ENCODE data around the gene TNNI2.

Gene TNNI2

DNA sequence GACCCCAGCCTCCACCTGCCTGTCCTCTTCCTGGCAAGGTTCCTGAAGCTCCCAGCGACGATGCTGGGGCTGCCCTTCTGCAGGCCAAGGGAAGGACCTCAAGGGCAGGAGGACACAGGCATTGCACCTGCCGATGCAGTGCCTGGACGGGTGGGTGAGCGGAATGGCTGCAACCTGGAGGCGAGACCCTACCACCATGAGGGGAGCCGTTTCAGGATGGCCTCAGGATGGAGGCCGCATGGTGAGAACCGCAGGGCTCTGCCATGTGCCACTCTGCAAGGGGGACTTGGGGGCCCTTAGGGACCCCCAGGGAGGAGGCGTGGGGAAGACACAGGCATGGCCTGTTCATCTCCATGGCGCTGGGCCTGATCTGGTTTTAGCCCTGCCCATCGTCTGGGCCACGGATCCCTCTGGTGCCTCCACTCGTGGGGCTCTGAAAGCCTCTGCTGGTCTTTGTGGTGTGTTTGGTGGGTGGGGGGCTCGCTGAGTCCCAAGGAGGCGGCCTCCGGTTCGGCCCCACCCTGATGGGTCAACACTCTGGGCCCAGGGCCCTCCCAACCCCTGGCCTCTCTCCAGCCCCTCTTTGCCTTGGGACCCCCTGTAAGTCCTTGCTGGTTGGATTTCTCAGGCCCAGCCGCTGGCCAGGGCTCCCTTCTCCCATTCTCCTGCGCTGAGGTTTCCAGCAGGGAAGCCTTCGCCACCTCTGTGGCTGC, 12.8 kb downstream of the TNNI2 start:
- DNase-seq (ENCODE audit: low read depth): no peak
- TF ChIP-seq MYC (IDR thresholded peaks at IDR 0.05; ENCODE audit: low read depth, low read length) (no peak), MAX (IDR thresholded peaks at IDR 0.05; ENCODE audit: low read depth, low read length) (no peak), POLR2A (IDR thresholded peaks at IDR 0.05; ENCODE audit: extremely low read depth, insufficient read length) (no peak), CTCF (IDR thresholded peaks at IDR 0.05; ENCODE audit: low read depth, low read length) (no peak)
- no peak overlapping the region for H3K4me3 ChIP-seq (ENCODE audit: low read depth, low read length)

DNA sequence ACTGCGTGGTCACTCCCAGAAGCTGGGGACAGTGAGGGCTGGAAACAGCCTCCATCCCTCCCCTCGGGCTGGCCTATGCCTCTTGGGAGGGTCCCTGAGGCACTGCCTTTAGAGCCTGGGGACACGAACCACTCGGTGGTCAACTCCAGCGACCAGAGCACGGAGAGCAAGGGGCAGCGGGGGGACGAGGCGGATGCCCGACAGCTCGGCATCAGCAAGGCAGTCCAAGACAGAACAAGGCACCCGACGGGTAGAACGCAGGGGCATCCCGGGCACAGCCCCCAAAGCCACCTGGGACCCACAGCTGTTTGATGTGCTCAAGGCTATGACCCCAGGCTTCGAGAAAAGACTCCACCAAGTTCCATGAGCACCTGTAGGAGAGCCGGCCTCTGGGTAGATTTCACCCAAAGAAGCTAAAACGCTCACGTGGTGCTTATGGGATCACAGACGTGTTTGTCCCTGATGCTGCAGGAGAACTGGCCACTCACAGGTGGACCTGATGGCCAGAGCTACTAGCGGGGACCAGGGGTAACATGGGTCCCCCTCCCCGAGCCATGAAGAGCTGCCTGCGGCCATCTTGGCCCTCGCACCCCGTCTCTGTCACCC, 13.6 kb downstream of the TNNI2 start:
- H3K4me3 ChIP-seq (ENCODE audit: low read depth, low read length): no peak overlapping the region
- DNase-seq (ENCODE audit: low read depth): no peak
- no peak for TF ChIP-seq CTCF (IDR thresholded peaks at IDR 0.05; ENCODE audit: low read depth, low read length)
- no peak for TF ChIP-seq MAX (IDR thresholded peaks at IDR 0.05; ENCODE audit: low read depth, low read length)
- no peak for TF ChIP-seq POLR2A (IDR thresholded peaks at IDR 0.05; ENCODE audit: extremely low read depth, insufficient read length)
- TF ChIP-seq MYC (IDR thresholded peaks at IDR 0.05; ENCODE audit: low read depth, low read length): no peak

GRCh38 chr11:1852877-1853276, 14.1 kb downstream of the TNNI2 start, which contains the start of gene LSP1:
TSS of gene LSP1 (plus strand) at chr11:1853084. CDS start at chr11:1853145, 61 bp downstream.
- TF ChIP-seq MYC (IDR thresholded peaks at IDR 0.05; ENCODE audit: low read depth, low read length) (no peak), CTCF (IDR thresholded peaks at IDR 0.05; ENCODE audit: low read depth, low read length) (no peak), MAX (IDR thresholded peaks at IDR 0.05; ENCODE audit: low read depth, low read length) (no peak), POLR2A (IDR thresholded peaks at IDR 0.05; ENCODE audit: extremely low read depth, insufficient read length) (no peak)
- DNase-seq (ENCODE audit: low read depth): peak; percentile 94
- H3K4me3 ChIP-seq (ENCODE audit: low read depth, low read length): peak within 1 kb of the TSS; percentile 32

GRCh38 chr11:1853376-1854131, 14.8 kb downstream of the TNNI2 start:
- no peak for DNase-seq (ENCODE audit: low read depth)
- TF ChIP-seq MYC (IDR thresholded peaks at IDR 0.05; ENCODE audit: low read depth, low read length): no peak
- no peak for TF ChIP-seq MAX (IDR thresholded peaks at IDR 0.05; ENCODE audit: low read depth, low read length)
- no peak for TF ChIP-seq CTCF (IDR thresholded peaks at IDR 0.05; ENCODE audit: low read depth, low read length)
- TF ChIP-seq POLR2A (IDR thresholded peaks at IDR 0.05; ENCODE audit: extremely low read depth, insufficient read length): no peak
- H3K4me3 ChIP-seq (ENCODE audit: low read depth, low read length): peak overlapping the region; percentile 32

DNA sequence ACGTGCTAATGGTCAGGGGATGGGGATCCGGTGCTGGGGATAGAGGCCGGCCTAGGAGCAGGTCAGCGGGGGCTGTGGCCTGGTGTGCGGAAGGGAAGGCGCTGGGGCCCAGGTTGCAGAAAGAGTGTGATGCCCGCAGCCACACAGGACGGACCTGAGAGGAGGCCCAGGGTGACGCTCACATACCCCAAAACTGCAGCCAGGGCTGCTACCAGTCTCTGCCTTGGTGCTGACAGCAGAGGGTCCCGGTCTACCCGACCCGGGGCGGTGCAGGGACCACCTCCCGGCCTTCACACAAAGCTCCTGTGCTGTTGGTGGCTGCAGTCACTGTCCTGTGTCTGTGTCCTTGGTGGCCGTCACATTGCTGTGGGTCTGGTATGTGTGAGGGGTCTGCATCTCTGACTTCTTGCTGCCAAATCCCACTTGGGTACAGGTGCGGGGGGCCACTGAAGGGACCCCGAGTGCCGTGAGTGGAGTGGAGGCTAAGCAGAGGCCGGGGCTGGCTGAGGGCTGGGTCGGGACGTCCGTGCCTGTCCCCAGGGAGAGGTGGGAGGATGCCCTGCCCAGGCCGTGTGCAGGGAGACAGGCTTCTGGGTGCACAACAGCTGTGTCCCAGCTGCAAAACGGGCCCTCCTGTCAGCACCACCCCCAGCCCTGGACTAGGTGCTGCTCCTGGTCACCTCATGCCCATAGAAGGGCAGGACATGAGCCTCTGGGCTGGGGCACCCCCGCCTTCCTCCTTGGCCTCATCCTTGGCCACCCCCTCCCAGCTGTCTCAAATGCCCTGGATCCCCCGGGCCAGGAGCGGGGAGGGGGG, 15.6 kb downstream of the TNNI2 start:
- DNase-seq (ENCODE audit: low read depth): peak; percentile 70
- no peak overlapping the region for H3K4me3 ChIP-seq (ENCODE audit: low read depth, low read length)
- TF ChIP-seq MAX (IDR thresholded peaks at IDR 0.05; ENCODE audit: low read depth, low read length) (no peak), POLR2A (IDR thresholded peaks at IDR 0.05; ENCODE audit: extremely low read depth, insufficient read length) (no peak), MYC (IDR thresholded peaks at IDR 0.05; ENCODE audit: low read depth, low read length) (no peak)

Measured in NB4 (cell line).